ENCODE results near the gene RPS28.
A peak's percentile ranks its signal among the peaks of the same experiment; 100 is the strongest.

Gene RPS28

GRCh38 chr19:8322638-8322997 lies 1.3 kb downstream of the RPS28 start:
- no peak for DNase-seq (ENCODE audit: low read depth in 1 of 2, low spot score in 1 of 2)
- Histone ChIP-seq H3K4me3 (replicated peaks; ENCODE audit: insufficient read depth, low read length) (peak overlapping the region; percentile 99), H3K27ac (replicated peaks) (no peak overlapping the region), H3K27me3 (ENCODE audit: insufficient read depth, poor library complexity, severe bottlenecking) (no peaks in the 10 kb centered on the region)
- TF ChIP-seq REST (IDR thresholded peaks at IDR 0.05; ENCODE audit: insufficient replicate concordance, low read depth) (no peak), CTCF (IDR thresholded peaks at IDR 0.05; ENCODE audit: insufficient read depth, low read length) (no peak), POLR2AphosphoS5 (IDR thresholded peaks at IDR 0.05; ENCODE audit: low read depth) (no peak; the same call in 1 of the 2 replicates), SPI1 (IDR thresholded peaks at IDR 0.05; ENCODE audit: borderline replicate concordance, low read depth) (no peak), GABPA (IDR thresholded peaks at IDR 0.05; ENCODE audit: low read depth) (no peak)

GRCh38 chr19:8323781-8324185 lies 2.5 kb downstream of the RPS28 start:
- H3K27me3 ChIP-seq (ENCODE audit: insufficient read depth, poor library complexity, severe bottlenecking), result no peaks in the 10 kb centered on the region
- TF ChIP-seq POLR2AphosphoS5 (IDR thresholded peaks at IDR 0.05; ENCODE audit: low read depth) (peak; percentile 70; the same call in 1 of the 2 replicates), REST (IDR thresholded peaks at IDR 0.05; ENCODE audit: insufficient replicate concordance, low read depth) (no peak), SPI1 (IDR thresholded peaks at IDR 0.05; ENCODE audit: borderline replicate concordance, low read depth) (no peak), CTCF (IDR thresholded peaks at IDR 0.05; ENCODE audit: insufficient read depth, low read length) (no peak), GABPA (IDR thresholded peaks at IDR 0.05; ENCODE audit: low read depth) (no peak)
- no peak overlapping the region for H3K27ac ChIP-seq (replicated peaks)
- H3K4me3 ChIP-seq (replicated peaks; ENCODE audit: insufficient read depth, low read length), result no peak overlapping the region
- DNase-seq (ENCODE audit: low read depth in 1 of 2, low spot score in 1 of 2), result no peak

- TF ChIP-seq REST (IDR thresholded peaks at IDR 0.05; ENCODE audit: insufficient replicate concordance, low read depth) (no peak), POLR2AphosphoS5 (IDR thresholded peaks at IDR 0.05; ENCODE audit: low read depth) (peak; percentile 39), GABPA (IDR thresholded peaks at IDR 0.05; ENCODE audit: low read depth) (no peak)
- DNase-seq (ENCODE audit: low read depth in 1 of 2, low spot score in 1 of 2), result no peak
- Histone ChIP-seq H3K27ac (replicated peaks) (no peak overlapping the region), H3K27me3 (ENCODE audit: insufficient read depth, poor library complexity, severe bottlenecking) (no peaks in the 10 kb centered on the region), H3K4me3 (replicated peaks; ENCODE audit: insufficient read depth, low read length) (no peak overlapping the region)
These were observed 3.1 kb downstream of the RPS28 start for GRCh38 chr19:8324186-8325050.
